ENCODE measurements around the gene MSL3. TPM values are rescaled to one million over a fixed set of nuclear protein-coding genes. Genes with fewer than 3 reads are reported as not detected.

Gene MSL3
- total RNA-seq, 2 experiments from 2014 or later: 59.6 to 65.4 TPM

DNA sequence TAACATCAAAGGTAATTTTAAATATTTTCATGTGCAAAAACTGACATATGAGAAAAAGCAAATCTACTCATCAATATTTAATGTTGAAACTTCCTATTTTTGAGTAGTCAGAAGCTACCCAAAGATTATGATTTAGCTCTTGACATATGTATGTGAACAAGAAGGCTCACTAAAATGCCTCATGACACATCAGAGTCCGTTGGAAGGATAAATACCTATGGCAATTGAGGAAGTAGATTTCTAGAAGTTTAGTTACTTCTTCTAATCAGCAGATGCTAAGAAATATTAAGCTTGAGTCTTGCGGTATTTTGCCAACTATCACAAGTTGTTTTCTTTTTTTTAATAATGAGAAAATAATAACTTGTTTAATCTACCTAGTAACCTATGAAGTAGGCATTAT is 55.3 kb downstream of the MSL3 start:
- no peaks in the 10 kb centered on the region for H3K36me3 Mint-ChIP-seq (ENCODE audit: low read depth)
- no peak overlapping the region for H3K27ac Mint-ChIP-seq
- DNase-seq: no peak
- ChIA-PET CTCF (interaction anchor here (0.6 kb wide), 1 partner anchor 251 kb away, joined by 3 read pairs; no protein-coding TSS in a partner anchor), POLR2A (no interaction called here)
- H3K4me3 Mint-ChIP-seq: no peak overlapping the region
- H3K27me3 Mint-ChIP-seq: no peaks in the 10 kb centered on the region
- H3K9me3 Mint-ChIP-seq: no peaks in the 10 kb centered on the region
- no peaks in the 10 kb centered on the region for H3K4me1 Mint-ChIP-seq

Other genes starting within 250 kb of the MSL3 start
- not detected for gene ARHGAP6, start 92.3 kb upstream of the MSL3 start, total RNA-seq